WERI-Rb-1 (cell line): Measurements from ENCODE around the gene CAVIN1.
"Not testable (repeated sequence)": the region's sequence is repeated elsewhere in the genome, so short reads cannot be mapped to it uniquely, and the experiment has no call there.

Experiments
- DNase-seq: peaks from one replicate; pipeline ENCODE4 v3.0.0-alpha.2; 2020
- H3K27ac ChIP-seq: fragments of 250-450 bp; sonication (Bioruptor Pico); 2 replicates; pipeline ENCODE4 v1.5.1; 2020; ENCODE audit warnings: mild to moderate bottlenecking, moderate library complexity
- H3K27me3 ChIP-seq: fragments of 250-450 bp; sonication (Bioruptor Pico); 2 replicates; pipeline ENCODE4 v1.5.1; 2021; ENCODE audit warnings: mild to moderate bottlenecking, low read depth, moderate library complexity; ENCODE audit not compliant: insufficient read depth, severe bottlenecking
- H3K36me3 ChIP-seq: fragments of 250-450 bp; sonication (Bioruptor Pico); 2 replicates; pipeline ENCODE4 v1.5.1; 2020; ENCODE audit warnings: mild to moderate bottlenecking, moderate library complexity
- H3K4me3 ChIP-seq: 2 replicates; pipeline ENCODE4 v1.5.1; 2011; ENCODE audit warnings: low read depth, mild to moderate bottlenecking, control low read depth, low read length
- H3K9me3 ChIP-seq: fragments of 250-450 bp; sonication (Bioruptor Pico); 2 replicates; pipeline ENCODE4 v1.5.1; 2021; ENCODE audit warnings: mild to moderate bottlenecking, moderate library complexity; ENCODE audit not compliant: severe bottlenecking
- TF ChIP-seq, protein P1 (sequence below): IDR thresholded peaks from 2 replicates; pipeline ENCODE4 v1.5.1; 2011; ENCODE audit warnings: low read depth, mild to moderate bottlenecking, control low read depth, inconsistent platforms, low read length

Gene CAVIN1

DNA sequence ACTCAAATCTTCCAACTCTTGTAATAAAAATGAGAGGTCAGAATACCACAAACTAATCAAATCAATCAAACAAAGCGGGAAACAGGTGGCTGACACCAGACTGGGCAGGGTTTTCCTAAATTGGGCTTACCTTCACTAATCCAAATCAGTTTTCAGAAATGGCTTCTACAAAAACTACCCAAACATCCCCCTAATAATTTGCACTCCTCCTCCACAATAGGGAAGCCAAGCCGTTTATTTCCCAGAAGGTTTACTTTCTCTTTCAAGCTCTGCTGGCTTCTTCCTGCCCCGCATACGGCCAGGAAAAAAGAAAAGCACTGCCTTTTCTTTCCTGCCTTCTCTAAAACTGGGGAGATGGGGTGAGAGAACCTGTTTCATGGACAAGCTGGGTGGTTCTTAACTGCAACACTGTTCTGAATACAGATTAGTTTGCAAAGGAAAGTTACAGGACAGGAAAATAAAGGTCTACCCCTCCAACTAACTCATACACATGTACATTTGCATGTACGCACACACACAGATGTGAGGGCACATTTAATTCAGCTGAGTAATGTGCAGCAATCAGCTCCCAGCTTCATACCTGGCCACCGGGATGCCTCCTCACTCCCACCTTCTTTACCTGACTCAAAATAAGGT is 44.0 kb downstream of the CAVIN1 start:
- H3K27ac ChIP-seq = no peak overlapping the region
- no peaks in the 10 kb centered on the region for H3K36me3 ChIP-seq
- TF ChIP-seq, protein P1, sequence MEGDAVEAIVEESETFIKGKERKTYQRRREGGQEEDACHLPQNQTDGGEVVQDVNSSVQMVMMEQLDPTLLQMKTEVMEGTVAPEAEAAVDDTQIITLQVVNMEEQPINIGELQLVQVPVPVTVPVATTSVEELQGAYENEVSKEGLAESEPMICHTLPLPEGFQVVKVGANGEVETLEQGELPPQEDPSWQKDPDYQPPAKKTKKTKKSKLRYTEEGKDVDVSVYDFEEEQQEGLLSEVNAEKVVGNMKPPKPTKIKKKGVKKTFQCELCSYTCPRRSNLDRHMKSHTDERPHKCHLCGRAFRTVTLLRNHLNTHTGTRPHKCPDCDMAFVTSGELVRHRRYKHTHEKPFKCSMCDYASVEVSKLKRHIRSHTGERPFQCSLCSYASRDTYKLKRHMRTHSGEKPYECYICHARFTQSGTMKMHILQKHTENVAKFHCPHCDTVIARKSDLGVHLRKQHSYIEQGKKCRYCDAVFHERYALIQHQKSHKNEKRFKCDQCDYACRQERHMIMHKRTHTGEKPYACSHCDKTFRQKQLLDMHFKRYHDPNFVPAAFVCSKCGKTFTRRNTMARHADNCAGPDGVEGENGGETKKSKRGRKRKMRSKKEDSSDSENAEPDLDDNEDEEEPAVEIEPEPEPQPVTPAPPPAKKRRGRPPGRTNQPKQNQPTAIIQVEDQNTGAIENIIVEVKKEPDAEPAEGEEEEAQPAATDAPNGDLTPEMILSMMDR = no peak
- no peak overlapping the region for H3K4me3 ChIP-seq
- H3K9me3 ChIP-seq = no peaks in the 10 kb centered on the region
- no peaks in the 10 kb centered on the region for H3K27me3 ChIP-seq
- DNase-seq = no peak

DNA sequence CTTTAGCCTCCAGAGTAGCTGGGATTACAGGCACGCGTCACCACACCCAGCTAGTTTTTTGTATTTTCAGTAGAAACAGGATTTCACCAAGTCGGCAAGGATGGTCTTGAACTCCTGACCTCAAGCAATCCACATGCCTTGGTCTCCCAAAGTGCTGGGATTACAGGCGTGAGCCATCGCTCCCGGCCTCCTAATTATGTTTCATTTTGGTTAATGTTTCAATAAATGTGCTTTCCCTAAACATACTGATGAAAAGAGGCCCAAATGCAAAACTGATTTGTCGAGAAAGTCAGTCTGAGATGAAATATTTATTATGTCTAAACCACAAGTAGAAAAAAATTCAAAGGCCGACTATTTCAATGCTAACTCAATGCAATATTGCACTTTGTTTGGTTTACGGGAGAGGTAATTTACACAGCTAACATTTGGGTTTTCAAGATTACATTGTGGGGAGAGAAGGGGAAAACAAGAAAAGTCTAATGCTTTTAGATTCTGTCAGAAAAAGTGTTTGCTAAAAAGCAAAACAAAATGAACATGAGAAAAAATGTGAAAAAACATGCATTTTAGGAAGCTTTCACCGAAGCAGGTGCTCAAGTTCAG is 44.6 kb downstream of the CAVIN1 start:
- no peak for DNase-seq
- TF ChIP-seq, protein P1 = no peak
- Histone ChIP-seq H3K4me3 (no peak overlapping the region), H3K9me3 (no peaks in the 10 kb centered on the region), H3K27me3 (no peaks in the 10 kb centered on the region), H3K36me3 (no peaks in the 10 kb centered on the region), H3K27ac (no peak overlapping the region)

DNA sequence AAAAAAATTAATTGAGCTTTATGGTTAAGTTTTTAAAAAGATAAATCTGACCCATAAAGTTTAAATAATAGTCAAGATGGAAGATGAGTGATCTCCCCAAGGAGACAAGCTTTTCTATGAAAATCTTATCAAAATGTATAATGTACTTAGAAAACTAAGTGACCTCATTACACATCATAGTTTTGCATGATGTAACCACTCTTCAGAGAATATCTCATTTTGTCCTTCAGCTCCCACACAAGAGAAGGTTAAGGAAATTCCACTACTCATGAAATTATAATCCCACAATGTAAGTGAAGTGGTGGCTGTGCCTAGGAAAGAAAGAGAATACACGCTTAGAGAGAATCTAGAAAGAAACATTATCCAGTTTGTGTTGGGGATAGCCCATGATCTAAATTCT is 49.2 kb downstream of the CAVIN1 start:
- Histone ChIP-seq H3K36me3 (peaks cover 8% of the 10 kb centered on the region), H3K27ac (no peak overlapping the region), H3K27me3 (no peaks in the 10 kb centered on the region), H3K4me3 (no peak overlapping the region), H3K9me3 (peaks cover 13% of the 10 kb centered on the region)
- no peak for DNase-seq
- TF ChIP-seq, protein P1 = no peak

DNA sequence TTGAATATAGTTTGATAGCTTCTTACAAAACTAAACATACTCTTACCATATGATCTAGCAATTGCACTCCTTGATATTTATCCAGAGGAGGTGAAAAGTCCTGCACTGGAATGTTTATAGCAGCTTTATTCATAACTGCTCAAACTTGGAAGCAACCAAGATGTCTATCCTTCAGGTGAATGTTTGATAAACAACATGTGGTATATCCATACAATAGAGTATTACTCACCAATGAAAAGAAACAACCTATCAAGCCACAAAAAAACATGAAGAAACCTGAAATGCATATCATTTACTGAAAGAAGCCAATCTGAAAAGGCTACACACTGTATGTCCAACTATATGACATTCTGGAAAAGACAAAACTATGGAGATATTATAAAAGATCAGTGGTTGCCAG is 50.9 kb downstream of the CAVIN1 start:
- Histone ChIP-seq H3K9me3 (peaks cover 13% of the 10 kb centered on the region), H3K4me3 (no peak overlapping the region), H3K36me3 (peaks cover 8% of the 10 kb centered on the region), H3K27me3 (no peaks in the 10 kb centered on the region), H3K27ac (no peak overlapping the region)
- no peak for DNase-seq
- TF ChIP-seq, protein P1 = no peak

DNA sequence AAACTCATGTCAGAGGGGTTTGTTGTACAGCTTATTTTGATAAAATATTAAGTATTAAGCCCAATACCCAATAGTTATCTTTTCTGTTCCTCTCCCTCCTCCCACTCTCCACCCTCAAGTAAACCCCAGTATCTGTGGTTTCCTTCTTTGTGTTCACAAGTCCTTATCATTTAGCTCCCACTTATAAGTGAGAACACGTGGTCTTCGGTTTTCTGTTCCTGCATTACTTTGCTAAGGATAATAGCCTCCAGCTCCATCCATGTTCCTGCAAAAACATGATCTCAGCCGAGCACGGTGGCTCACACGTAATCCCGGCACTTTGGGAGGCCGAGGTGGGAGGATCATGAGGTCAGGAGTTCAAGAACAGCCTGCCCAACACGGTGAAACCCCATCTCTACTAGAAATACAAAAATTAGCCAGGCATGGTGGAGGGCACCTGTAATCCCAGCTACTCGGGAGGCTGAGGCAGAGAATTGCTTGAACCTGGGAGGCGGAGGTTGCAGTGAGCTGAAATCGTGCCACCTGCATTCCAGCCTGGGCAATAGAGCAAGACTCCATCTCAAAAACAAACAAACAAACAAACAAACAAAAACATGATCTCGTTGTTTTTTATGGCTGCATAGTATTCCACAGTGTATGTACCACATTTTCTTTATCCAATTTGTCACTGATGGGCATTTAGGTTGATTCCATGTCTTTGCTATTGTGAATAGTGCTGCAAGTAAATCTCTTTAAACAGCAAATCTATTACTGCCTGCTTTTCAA is 54.1 kb downstream of the CAVIN1 start:
- peaks cover 13% of the 10 kb centered on the region for H3K9me3 ChIP-seq
- DNase-seq, H3K27ac ChIP-seq, H3K27me3 ChIP-seq, H3K36me3 ChIP-seq, H3K4me3 ChIP-seq: not testable (repeated sequence)

DNA sequence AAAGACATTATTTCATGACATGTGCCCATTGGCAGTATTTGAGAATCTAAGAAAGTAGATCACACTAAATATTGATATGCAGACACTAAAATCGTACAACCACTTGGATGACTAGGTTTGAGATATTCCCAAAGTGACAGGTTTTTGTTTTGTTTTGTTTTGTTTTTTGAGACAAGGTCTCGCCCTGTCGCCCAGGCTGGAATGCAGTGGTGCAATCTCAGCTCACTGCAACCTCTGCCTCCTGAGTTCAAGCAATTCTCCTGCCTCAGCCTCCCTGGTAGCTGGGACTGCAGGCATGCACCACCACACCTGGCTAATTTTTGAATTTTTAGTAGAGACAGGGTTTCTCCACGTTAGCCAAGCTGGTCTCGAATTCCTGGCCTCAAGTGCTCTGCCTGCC is 54.7 kb downstream of the CAVIN1 start:
- DNase-seq, H3K4me3 ChIP-seq, H3K27ac ChIP-seq, H3K27me3 ChIP-seq, H3K36me3 ChIP-seq: not testable (repeated sequence)
- peaks cover 13% of the 10 kb centered on the region for H3K9me3 ChIP-seq

DNA sequence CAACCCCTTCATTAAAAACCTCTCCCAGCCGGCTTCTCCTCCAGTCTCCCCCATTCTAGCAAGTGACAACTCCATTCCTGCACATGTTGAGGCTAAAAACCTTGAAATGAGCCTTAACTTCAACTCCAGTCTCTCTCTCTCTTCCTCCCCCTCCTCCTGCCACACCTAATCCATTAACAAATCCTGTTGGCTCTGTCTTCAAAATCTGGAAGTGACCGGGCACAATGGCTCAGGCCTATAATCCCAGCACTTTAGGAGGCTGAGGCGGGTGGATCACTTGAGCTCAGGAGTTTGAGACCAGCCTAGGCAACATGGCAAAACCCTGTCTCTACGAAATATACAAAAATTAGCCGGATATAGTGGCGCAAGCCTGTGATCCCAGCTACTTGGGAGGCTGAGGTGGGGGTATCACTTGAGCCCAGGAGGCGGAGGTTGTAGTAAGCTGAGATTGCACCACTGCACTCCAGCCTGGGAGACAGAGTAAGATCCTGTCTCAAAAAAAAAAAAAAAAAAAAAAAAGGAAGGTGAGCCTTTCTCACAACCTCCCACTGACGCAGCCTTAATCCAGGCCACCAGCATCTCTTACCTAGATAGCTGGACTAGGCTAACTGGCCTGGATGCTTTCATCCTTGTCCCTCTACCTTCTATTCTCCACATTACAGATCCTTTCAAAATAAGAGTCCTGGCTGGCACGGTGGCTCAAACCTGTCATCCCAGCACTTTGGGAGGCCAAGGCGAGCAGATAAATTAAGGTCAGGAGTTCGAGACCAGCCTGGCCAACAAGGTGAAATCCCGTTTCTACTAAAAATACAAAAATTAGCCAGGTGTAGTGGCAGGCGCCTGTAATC is 56.7 kb downstream of the CAVIN1 start:
- peaks cover 13% of the 10 kb centered on the region for H3K27me3 ChIP-seq
- not testable (repeated sequence) for H3K36me3 ChIP-seq, H3K27ac ChIP-seq, H3K4me3 ChIP-seq, H3K9me3 ChIP-seq
- peak; percentile 65 for DNase-seq
